HPDE6-E6E7 (cell line): ENCODE measurements around the gene MARCHF7.
"Not testable (repeated sequence)": the region's sequence is repeated elsewhere in the genome, so short reads cannot be mapped to it uniquely, and the experiment has no call there.

Experiments used
- DNase-seq: peaks from one replicate; pipeline ENCODE4 v3.0.0; 2011; ENCODE audit warnings: missing footprints; ENCODE audit errors: extremely low spot score

Gene MARCHF7

DNA sequence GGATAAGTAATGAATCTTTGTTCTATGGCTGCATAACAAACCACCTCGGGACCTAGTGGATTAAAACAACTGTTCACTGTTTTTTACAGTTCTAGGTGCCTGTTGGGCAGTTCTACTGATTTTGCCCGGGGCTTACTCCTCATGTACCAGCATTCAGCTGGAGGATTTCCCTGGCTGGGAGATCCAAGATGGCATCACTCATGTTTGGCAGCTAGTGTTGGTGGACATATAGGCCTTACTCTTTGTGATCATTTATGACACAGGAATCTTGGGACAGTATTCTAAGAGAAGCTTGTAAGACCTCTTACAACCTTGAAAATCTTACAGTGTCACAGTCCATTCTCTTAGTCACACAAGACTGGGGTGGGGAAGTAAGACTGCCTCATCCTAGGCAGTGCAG is 4.6 kb downstream of the MARCHF7 start:
- DNase-seq: no peak

DNA sequence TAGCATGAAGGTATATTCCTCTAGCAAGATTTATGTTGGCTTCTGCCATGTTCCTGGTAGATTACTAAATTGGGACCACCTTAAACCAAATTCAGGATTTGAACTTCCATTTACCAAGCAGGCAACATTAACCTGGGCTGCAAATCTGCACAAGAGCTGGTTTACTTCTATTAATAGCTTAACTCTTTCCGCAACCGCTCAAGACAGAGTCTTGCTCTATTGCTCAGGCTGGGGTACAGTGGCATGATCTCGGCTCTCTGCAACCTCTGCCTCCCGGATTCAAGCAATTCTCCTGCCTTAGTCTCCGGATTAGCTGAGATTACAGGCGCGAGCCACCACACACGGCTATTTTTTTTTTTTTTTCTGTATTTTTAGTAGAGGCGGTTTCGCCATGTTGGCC is 8.4 kb downstream of the MARCHF7 start:
- DNase-seq: no peak

DNA sequence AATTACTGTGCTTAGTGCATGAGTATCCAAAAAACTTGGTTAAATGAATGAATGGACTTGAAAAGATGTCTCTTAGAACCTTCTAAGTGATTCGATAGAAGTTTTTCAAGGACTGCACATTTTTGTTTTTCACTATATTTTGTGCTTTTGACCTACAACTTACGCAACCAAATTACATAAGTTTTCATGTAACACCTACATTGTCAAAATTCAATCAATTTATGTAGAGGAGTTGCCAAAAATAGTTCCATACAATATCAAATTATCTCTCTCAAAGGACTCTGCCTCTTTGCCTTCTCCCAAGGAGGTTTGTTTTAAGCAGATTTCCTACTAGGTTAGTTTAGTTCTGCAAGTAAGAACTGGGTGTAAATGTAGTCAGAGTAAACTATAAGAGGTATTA is 10.3 kb downstream of the MARCHF7 start:
- DNase-seq: no peak

DNA sequence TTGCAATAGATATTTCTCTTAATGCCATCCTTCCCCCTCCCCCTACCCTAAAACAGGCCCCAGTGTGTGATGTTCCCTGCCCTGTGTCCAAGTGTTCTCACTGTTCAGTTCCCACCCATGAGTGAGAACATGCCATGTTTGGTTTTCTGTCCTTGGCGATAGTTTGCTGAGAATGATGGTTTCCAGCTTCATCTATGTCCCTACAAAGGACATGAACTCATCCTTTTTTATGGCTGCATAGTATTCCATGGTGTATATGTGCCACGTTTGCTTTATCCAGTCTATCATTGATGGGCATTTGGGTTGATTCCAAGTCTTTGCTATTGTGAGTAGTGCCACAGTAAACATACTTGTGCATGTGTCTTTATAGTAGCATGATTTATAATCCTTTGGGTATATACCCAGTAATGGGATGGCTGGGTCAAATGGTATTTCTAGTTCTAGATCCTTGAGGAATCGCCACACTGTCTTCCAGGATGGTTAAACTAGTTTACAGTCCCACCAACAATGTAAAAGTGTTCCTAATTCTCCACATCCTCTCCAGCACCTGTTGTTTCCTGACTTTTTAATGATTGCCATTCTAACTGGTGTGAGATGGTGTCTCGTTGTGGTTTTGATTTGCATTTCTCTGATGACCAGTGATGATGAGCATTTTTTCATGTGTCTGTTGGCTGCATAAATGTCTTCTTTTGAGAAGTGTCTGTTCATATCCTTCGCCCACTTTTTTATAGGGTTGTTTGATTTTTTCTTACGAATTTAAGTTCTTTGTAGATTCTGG is 12.7 kb downstream of the MARCHF7 start:
- DNase-seq: not testable (repeated sequence)

DNA sequence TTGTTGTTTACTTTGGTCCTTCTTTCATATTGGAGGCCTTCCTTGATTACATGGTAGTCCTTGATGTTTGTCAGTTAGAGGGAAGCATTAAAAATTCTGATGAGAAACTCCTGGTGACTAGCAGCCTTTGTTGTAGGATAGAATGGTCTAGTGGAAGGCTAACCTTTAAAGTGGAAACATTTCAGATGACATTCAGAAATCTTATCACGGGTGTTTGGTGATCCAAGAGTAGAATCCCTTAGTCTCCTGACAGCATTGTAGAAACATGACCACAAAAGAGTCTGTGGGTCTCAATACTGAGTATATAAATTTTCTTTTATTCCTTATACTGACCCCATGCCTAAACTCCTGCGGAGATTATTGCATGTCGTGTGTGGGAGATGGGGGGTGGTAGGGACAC is 13.4 kb downstream of the MARCHF7 start:
- no peak for DNase-seq

DNA sequence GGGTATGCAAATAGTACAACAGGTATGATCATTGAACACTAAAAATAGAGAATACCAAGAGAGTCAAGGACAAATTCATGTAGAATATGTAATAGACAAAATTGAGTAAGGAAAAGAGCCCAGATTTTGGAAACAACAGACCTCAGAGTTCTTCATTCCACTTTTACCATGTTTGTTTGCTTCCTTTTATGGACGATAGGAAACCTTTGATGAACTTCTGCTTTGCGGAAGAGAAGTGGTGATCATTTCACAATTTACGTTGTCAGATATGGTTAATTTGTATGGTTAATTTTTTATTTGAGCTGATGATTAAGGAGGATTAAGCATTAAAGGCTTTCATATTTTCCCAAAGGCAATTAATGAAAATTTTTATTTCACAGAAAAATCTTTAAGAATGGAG is 16.3 kb downstream of the MARCHF7 start:
- no peak for DNase-seq

DNA sequence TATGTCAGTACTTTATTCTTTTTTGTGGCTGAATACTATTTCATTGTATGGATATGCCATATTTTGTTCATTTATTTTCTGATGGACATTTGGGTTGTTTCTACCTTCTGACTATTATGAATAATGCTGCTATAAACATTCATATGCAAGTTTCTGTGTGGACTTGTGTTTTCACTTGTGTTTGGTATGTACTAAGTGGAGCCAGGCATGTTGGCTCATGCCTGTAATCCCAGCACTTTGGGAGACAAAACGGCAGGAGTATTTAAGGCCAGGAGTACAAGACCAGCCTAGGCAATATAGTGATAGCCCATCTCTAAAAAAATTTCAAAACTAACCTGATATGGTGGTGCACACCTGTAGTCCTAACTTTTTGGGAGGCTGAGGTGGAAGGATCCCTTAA is 23.3 kb downstream of the MARCHF7 start:
- DNase-seq: no peak

DNA sequence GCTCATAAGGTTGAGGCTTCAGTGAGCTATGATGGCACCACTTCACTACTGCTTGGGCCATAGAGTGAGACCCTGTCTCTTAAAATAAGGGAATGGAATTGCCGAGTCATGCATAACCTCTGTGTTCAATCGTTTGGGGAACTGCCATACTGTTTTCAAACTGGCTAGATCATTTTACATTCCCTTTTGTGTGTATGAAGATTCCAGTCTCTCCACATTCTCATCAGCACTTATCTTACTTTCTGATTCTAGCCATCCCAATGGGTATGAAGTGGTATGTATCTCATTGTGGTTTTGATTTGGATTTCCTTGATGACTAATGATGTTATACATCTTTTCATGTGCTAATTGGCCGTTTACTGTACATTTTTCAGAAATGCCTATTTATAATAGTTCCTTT is 23.7 kb downstream of the MARCHF7 start:
- DNase-seq: no peak

DNA sequence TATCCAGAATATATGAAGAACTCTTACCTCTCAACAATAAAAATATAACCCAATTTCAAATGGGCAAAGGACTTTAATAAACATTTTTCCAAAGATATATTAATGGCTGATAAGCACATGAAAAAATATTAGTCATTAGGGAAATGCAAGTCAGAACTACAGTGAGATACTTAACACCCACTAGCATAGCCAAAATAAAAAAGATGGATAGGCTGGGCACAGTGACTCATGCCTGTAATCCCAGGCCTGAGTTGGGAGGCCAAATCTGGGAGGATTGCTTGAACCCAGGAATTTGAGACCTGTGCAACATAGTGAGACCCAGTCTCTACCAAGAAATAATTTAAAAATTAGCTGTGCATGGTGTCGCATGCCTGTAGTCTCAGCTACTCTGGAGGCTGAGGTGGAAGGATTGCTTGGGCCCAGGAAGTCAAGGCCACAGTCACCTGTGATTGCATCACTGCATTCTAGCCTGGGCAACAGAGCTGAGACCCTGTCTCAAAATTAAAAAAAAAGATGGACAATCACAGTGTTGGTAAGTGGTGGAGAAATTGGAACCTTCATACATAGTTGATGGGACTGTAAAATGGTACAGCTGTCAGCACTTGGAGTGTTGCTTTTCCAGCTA is 25.1 kb downstream of the MARCHF7 start:
- no peak for DNase-seq

DNA sequence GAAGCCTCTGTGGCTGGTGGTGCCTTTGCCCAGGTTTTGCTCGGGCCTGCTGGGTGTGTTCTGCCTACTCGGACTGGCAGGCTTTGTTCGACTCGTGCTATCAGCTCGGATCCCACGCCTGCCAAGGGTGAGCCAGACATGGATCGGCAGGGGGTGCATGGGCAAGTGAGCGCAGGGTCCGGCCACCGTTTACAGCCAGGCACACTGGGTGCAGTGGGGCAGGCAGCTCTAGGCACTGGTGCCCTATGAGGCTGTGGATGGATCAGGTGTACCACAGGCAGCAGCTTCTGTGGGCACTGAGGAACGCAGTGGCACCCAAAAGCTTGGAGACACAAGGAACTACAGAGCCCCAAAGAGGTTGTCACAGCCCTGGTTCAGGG is 25.6 kb downstream of the MARCHF7 start:
- no peak for DNase-seq

DNA sequence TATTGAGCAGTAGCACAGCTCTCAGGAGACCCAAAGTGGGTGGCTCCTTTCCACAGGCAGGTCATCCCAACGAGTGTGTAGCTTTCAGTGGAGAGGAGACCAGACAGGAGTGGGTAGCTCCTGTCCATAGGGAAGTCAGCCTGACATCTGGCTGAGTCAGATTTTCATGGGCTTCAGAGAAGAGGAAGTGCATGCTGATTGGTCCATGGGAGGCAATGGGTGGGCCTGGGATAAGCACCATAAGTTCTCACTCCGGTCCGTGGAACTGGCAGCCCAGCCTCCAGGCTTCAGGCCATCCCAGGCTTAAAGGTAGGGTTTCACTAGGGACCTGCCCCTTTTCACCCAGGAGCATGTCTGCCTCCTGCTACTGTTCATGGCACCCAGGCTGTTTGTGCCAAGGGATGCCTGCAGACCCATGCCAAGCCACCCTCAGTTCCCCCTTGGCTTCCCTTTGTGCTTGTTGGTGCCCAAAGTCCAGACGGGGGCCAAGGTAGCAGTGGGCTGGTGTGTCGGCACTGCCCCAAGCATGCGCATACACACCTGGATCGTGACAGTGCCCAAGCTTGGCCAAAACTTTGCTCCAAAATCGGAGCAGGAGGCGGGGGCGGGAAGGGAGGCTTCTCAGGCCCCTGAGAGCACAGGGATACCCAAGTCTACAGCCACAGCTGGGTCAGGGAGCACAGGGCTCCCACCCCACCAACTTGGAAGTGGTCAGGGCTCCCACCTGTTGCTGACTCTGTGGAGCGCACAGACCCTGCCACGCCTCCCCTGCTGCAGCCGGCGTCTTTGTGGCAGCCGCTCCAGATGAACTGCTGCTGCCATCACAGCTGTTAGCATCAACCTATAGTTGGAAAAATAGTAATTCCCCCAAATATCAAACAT is 26.4 kb downstream of the MARCHF7 start:
- DNase-seq: no peak

DNA sequence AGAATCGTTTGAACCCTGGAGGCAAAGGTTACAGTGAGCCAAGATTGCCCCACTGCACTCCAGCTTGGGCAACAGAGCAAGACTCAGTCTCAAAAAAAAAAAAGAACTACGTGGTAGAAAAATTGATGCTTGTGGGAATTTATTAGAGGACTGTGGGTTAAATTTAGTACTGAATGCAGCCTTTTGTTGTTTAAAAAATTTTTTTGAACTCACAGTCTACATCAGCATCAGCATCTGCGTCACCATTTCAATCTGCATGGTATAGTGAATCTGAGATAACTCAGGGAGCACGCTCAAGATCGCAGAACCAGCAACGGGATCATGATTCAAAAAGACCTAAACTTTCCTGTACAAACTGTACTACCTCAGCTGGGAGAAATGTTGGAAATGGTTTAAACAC is 30.5 kb downstream of the MARCHF7 start:
- no peak for DNase-seq

DNA sequence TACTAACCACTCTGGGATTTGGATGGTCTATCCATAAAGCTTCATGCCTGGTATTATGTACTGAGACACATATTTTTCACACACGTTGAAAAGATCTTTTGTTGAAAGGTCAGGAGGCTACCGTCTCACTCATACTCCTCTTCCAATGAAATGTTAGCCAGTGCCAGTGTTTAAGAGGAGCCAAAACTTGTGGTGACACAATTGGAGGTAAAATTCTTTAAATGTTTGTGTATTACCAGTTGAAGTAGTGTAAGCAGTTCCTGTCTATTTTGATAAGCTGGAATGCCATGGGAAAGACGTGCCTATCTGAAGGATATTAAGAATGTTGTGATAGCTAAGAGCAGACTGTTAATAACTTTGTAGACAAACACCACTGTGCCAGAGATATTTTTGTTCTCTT is 32.1 kb downstream of the MARCHF7 start:
- no peak for DNase-seq

DNA sequence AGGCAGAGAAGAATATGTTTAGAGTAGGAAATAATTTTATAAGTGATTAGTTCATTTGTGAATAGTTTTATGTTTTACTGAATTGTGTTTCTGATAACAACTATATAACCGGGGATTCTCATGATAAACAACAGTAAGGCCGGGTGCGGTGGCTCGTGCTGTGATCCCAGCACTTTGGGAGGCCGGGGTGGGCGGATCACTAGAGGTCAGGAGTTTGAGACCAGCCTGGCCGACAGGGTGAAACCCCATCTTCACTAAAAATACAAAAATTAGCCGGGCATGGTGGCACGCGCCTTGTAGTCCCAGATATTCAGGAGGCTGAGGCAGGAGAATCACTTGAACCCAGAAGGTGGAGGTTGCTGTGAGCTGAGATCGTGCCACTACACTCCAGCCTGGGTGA is 32.9 kb downstream of the MARCHF7 start:
- not testable (repeated sequence) for DNase-seq

DNA sequence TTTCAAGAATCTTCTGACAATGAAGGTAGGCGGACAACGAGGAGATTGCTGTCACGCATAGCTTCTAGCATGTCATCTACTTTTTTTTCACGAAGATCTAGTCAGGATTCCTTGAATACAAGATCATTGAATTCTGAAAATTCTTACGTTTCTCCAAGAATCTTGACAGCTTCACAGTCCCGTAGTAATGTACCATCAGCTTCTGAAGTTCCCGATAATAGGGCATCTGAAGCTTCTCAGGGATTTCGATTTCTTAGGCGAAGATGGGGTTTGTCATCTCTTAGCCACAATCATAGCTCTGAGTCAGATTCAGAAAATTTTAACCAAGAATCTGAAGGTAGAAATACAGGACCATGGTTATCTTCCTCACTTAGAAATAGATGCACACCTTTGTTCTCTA is 35.8 kb downstream of the MARCHF7 start:
- no peak for DNase-seq

DNA sequence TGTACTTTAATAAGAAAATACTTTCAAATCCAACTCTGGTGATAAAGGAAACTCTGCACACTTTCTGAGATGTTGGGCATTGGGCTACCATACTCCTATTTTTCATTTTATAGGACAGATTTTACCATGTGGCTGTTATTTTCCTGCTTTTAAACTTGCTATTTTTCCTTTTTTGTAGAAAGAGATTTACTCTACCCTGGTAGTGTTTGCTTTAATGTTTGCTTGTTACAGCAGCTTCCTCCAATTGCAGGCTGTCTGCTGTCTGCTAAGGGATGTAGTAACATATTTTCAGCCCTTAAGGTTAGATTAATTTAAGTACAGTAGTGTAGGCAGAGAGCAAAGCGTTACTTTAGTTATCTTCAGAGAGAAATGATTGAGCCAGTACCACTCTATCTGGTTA is 38.6 kb downstream of the MARCHF7 start:
- DNase-seq: no peak

DNA sequence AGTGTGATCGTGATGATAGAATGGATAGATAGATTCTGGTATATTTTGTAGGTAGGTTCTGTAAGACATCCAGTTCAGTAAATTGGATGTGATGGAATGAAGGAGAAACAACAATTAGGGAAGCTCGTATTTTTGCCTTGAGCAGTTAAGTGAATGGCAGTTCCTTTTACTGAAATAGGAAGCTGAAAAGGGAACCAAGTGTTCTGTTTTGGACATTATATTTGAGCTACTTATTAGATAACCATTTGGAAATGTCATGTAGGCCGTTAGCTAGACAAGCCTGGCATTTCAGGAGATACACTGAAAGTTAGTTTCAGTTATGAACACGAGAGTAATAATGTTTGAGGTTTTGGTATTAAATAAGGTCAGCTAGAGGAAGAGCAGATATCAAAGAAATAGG is 41.5 kb downstream of the MARCHF7 start:
- no peak for DNase-seq

DNA sequence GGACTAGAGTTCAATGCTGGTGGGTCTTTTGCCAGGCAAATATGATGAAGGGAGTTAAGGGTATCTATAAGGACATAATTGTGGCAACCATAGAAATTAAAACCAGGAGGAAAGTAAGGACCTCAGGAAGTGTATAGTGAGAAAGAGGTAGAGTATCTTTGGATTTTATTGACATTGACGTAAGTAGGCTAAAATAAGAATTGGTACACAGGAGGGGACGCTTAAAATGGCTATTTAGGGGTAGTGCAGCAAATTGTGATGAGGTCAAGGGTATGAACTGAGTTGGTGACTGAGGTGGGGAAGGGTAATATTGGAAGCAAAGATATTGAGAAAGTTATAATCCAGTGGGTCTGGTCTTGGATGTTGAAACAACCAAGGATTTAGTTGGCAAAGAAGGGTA is 42.7 kb downstream of the MARCHF7 start:
- no peak for DNase-seq

DNA sequence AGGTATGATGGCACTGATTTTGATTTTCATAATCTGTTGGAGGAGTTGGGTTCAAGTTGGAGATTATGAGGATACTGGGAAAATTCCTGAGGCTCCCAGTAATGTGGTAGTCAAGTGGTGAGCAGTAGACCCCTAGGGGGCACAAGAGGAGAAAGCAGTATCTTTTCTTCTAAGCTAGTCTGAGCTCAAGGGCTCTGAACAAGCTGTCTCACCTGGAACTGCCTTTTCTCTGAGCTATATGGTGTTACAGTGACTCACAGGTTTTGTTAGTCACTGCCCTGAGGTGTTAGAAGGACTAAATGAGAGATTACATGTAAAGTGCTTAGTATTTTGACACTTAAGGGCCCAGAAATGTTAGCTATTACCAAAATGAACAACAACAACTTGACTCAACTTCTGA is 43.5 kb downstream of the MARCHF7 start:
- peak; percentile 87 for DNase-seq

DNA sequence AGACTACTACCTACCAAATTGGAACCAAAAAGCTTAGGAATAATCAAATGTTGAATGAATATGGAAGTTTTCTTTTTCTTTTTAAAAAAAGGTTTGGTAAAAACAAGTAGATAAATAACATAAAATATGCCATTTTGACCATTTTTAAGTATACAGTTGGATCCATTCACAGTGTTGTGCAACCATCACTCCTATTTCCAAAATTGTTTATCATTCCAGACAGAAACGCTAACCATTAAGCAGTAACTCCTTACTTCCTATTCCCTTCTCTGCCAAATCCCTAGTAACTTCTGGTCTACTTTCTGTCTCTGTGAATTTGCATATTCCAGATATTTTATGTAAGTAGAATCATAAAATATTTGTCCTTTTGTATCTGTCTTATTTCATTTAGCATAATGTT is 45.9 kb downstream of the MARCHF7 start:
- no peak for DNase-seq

DNA sequence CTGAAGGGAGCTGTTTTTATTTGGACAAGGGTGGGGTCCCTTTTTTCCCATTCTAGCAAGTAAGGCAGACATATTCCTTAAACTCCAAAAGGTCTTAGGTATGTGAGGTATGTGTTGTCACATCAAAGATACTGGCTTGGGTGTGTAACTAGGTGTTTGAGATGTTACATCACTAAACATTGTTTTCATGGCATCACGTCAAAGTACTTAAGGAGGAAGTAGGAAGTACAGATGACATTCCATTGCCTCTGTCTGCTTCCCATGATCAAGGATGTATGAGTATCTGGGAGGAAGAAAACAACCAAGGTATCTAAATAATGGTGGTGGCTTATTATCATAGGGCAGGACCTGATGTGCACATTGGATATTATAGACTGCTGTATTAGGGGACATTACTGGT is 46.4 kb downstream of the MARCHF7 start:
- DNase-seq: no peak

DNA sequence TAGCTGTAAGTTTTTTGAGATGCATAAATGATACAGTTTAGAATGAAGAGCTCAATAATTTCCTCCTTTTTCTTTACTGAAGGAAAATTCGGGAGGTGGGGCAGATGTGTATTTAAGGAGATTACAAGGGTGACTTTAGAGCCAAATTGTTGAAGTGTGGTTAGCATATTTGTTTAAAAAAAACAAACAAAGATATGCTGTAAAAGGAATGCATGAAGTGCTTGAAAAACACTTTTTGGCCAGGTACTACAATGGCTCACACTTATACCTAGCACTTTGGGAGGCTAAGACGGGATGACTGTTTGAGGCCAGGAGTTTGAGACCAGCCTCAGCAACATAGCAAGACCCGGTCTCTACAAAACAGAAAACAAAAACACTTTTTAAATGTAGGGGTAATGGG is 47.3 kb downstream of the MARCHF7 start:
- DNase-seq: no peak

DNA sequence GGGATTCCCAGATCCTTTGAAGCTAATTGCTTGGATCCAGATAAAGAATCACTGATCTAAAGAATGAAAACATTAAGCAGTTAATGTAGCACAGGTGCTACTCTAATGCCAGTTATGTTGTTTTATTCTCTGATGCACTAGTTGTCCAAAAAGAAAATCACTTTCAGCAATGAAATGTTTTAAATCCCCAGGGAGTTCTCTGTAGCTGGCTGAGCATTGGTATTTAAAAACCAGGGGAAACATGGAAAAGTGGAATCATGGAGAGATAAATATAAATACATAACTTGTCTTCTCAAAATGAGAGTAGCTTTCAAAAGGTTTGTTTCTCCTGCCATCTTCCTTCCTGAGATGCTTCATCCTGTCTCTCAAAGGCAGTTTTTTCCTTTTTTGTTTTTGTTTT is 48.0 kb downstream of the MARCHF7 start:
- DNase-seq: no peak
